ENCODE measurements around the gene JAZF1.

JAZF1 gene

DNA sequence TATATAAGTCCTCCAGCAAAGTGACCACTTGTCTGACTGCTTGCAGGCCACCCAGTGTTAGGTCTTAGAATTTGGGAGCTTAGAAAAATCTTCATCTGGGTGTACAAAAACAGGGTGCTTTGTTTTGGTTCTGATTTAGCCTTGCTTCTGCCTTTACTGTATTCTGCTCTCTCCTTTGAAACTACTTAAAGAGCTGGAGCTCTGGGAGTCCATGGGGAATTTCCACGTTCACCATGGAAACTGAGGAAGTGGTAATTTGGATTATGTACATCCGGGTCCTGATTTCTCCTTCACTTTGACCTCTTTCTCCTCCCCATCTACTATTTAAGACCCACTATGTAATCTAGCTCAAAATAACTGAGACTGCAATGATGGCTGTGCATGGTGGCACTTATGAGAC is 103.0 kb downstream of the JAZF1 start:
- POLR2A ChIA-PET = no interaction called here
- H3K36me3 ChIP-seq (ENCODE audit: control insufficient read depth in 4 of 4, insufficient read depth in 4 of 4, low read length in 3 of 4) = no peaks in the 10 kb centered on the region
- CTCF ChIA-PET = interaction anchor here (0.8 to 5.2 kb wide), 10 partner anchors 9 to 126 kb away, joined by 3 to 46 read pairs (median 6); no protein-coding TSS in a partner anchor
- no peak overlapping the region for H3K27ac ChIP-seq (ENCODE audit: insufficient read depth in 1 of 2, low read depth in 1 of 2, low read length in 2 of 2, poor library complexity in 1 of 2, severe bottlenecking in 2 of 2)
- DNase-seq = no peak
- H3K4me3 ChIP-seq (ENCODE audit: control insufficient read depth in 1 of 7, extremely low read depth in 1 of 7, insufficient read depth in 4 of 7, low read depth in 2 of 7, low read length in 6 of 7) = no peak overlapping the region
- peaks cover 0 to 12% (median 6%) of the 10 kb centered on the region in 4 experiments for H3K4me1 ChIP-seq (ENCODE audit: control extremely low read depth in 1 of 4, control insufficient read depth in 4 of 4, insufficient read depth in 4 of 4, low read length in 3 of 4)
- WGBS (ENCODE audit: insufficient coverage) = no CpG with 5 or more reads among the region's 2 CpGs
- H3K9me3 ChIP-seq (ENCODE audit: control extremely low read depth in 1 of 5, control insufficient read depth in 4 of 5, insufficient read depth in 2 of 5, low read depth in 1 of 5, low read length in 4 of 5) = no peaks in the 10 kb centered on the region
- no peaks in the 10 kb centered on the region for H3K27me3 ChIP-seq (replicated peaks in 2 of 5; ENCODE audit: control insufficient read depth in 4 of 5, insufficient read depth in 5 of 5, low read length in 4 of 5)

DNA sequence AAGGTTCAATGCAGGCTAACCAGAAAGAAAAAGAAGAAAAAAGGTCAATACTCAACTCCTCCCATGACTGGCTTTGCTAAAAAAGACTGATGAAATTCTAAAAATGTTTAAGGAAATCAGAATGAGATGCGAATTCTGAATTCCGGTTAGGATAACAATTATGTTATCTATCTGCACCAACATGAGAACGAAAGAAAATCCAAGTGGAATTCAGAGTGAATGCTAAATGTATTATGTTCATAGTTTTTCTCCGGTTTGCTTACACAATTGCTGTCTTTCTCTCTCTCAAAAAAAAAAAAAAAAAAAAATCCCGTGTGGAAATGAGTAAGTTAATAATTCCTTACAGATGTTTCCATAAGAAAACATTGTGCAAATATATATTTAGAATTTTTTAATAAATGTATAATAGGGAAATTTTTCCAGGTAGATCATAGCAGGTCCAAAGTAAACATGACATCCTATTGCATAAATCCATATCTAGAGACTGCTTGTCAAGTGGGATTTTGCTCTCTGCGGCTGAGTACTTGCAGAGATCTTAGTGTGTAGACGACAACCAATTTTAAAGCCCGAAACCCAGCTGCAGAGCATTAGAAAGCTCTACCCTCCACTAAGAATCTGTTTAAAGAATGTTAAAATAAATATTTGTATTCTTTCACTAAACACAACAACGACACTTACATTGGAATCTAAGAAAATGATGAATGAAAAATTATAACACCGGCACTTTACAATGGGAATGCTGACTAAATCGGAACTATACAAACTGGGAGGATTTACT is 104.0 kb downstream of the JAZF1 start:
- 100% methylated on average over 1 of the region's 11 CpGs for WGBS (ENCODE audit: insufficient coverage)

DNA sequence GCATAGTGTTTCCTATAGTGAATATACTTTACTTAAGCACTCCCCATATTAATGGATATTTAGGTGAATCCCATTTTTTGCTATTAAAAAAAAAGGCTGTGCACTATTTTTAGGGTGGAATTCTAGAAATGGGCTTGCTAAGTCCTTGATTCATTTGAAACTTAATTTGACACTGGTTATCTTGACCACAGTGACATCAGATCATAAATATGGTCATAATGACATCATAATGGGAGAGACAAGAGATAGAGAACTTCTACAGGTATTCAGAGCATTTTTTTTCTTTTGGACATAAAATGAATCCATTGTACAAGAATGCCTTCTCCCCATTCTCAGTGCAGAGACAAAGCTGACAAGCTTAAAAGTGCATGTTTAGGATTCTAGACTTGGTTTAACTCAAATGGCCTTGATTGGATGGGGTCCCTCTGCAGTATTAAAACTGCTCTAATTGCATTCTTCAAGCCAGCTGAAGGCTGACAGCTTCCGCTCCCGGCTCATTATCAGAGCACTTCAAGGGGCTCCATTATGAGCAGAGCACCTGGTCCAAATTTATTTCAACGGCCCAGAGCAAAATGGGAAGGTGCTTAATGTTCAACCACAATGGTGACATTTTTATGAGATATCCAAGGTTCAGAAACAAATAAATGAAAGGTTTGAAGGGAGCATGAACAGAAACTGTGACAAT is 104.8 kb downstream of the JAZF1 start:
- H3K27me3 ChIP-seq (replicated peaks in 2 of 5; ENCODE audit: control insufficient read depth in 4 of 5, insufficient read depth in 5 of 5, low read length in 4 of 5) = no peaks in the 10 kb centered on the region
- no peaks in the 10 kb centered on the region for H3K9me3 ChIP-seq (ENCODE audit: control extremely low read depth in 1 of 5, control insufficient read depth in 4 of 5, insufficient read depth in 2 of 5, low read depth in 1 of 5, low read length in 4 of 5)
- H3K4me3 ChIP-seq (ENCODE audit: control insufficient read depth in 1 of 7, extremely low read depth in 1 of 7, insufficient read depth in 4 of 7, low read depth in 2 of 7, low read length in 6 of 7) = no peak overlapping the region
- DNase-seq = no peak
- H3K27ac ChIP-seq (ENCODE audit: insufficient read depth in 1 of 2, low read depth in 1 of 2, low read length in 2 of 2, poor library complexity in 1 of 2, severe bottlenecking in 2 of 2) = no peak overlapping the region
- CTCF ChIA-PET = no interaction called here
- 100% methylated on average over 2 of the region's 3 CpGs for WGBS (ENCODE audit: insufficient coverage)
- H3K4me1 ChIP-seq (ENCODE audit: control extremely low read depth in 1 of 4, control insufficient read depth in 4 of 4, insufficient read depth in 4 of 4, low read length in 3 of 4) = peaks cover 0 to 8% (median 2%) of the 10 kb centered on the region in 4 experiments
- POLR2A ChIA-PET = no interaction called here
- no peaks in the 10 kb centered on the region for H3K36me3 ChIP-seq (ENCODE audit: control insufficient read depth in 4 of 4, insufficient read depth in 4 of 4, low read length in 3 of 4)

More for the DNA sequence above, 104.0 kb downstream of the JAZF1 start:
- Histone ChIP-seq H3K27ac (ENCODE audit: insufficient read depth in 1 of 2, low read depth in 1 of 2, low read length in 2 of 2, poor library complexity in 1 of 2, severe bottlenecking in 2 of 2) (no peak overlapping the region), H3K27me3 (replicated peaks in 2 of 5; ENCODE audit: control insufficient read depth in 4 of 5, insufficient read depth in 5 of 5, low read length in 4 of 5) (no peaks in the 10 kb centered on the region), H3K9me3 (ENCODE audit: control extremely low read depth in 1 of 5, control insufficient read depth in 4 of 5, insufficient read depth in 2 of 5, low read depth in 1 of 5, low read length in 4 of 5) (no peaks in the 10 kb centered on the region), H3K4me3 (ENCODE audit: control insufficient read depth in 1 of 7, extremely low read depth in 1 of 7, insufficient read depth in 4 of 7, low read depth in 2 of 7, low read length in 6 of 7) (no peak overlapping the region), H3K4me1 (ENCODE audit: control extremely low read depth in 1 of 4, control insufficient read depth in 4 of 4, insufficient read depth in 4 of 4, low read length in 3 of 4) (peaks cover 0 to 12% (median 6%) of the 10 kb centered on the region in 4 experiments), H3K36me3 (ENCODE audit: control insufficient read depth in 4 of 4, insufficient read depth in 4 of 4, low read length in 3 of 4) (no peaks in the 10 kb centered on the region)
- DNase-seq = no peak
- POLR2A ChIA-PET = no interaction called here
- CTCF ChIA-PET = interaction anchor here (1.6 to 5.2 kb wide), 6 partner anchors 8 to 32 kb away, joined by 4 to 46 read pairs (median 7); no protein-coding TSS in a partner anchor

DNA sequence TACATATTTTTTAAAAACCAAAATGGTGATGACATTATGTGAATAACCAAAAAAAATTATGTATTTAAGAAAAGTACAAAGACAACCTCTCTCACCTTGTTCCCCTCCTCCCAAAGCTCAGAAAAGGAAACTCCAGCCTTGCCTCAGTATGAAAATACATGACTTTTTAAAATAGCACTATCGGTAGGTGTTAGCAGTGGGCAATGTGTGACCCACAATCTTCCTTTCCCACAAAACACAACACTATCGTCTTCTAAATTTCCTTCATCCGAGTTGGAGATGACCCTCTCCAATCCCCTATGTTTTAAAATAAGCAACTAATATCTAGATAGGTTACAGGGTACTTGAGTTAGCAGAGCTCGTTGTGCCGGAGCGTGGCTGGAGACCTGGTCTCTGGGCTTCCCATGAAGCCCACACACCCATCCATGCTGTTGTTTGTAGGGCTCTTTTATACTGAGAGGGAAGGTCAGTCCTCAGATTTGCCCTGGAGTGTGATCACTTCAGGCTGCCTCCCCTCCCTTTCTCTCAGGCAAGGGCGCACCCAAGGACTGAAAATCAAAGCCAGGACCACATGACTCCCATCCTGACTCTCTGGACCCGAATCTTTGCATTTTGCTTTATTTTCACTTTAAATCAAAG is 107.6 kb downstream of the JAZF1 start:
- no peak for DNase-seq
- Histone ChIP-seq H3K9me3 (ENCODE audit: control extremely low read depth in 1 of 5, control insufficient read depth in 4 of 5, insufficient read depth in 2 of 5, low read depth in 1 of 5, low read length in 4 of 5) (no peaks in the 10 kb centered on the region), H3K4me1 (ENCODE audit: control extremely low read depth in 1 of 4, control insufficient read depth in 4 of 4, insufficient read depth in 4 of 4, low read length in 3 of 4) (no peaks in the 10 kb centered on the region), H3K27ac (ENCODE audit: insufficient read depth in 1 of 2, low read depth in 1 of 2, low read length in 2 of 2, poor library complexity in 1 of 2, severe bottlenecking in 2 of 2) (no peak overlapping the region), H3K4me3 (ENCODE audit: control insufficient read depth in 1 of 7, extremely low read depth in 1 of 7, insufficient read depth in 4 of 7, low read depth in 2 of 7, low read length in 6 of 7) (no peak overlapping the region), H3K36me3 (ENCODE audit: control insufficient read depth in 4 of 4, insufficient read depth in 4 of 4, low read length in 3 of 4) (no peaks in the 10 kb centered on the region), H3K27me3 (replicated peaks in 2 of 5; ENCODE audit: control insufficient read depth in 4 of 5, insufficient read depth in 5 of 5, low read length in 4 of 5) (no peaks in the 10 kb centered on the region)
- CTCF ChIA-PET = no interaction called here
- POLR2A ChIA-PET = no interaction called here
- WGBS (ENCODE audit: insufficient coverage) = 86% methylated on average over 1 of the region's 8 CpGs

DNA sequence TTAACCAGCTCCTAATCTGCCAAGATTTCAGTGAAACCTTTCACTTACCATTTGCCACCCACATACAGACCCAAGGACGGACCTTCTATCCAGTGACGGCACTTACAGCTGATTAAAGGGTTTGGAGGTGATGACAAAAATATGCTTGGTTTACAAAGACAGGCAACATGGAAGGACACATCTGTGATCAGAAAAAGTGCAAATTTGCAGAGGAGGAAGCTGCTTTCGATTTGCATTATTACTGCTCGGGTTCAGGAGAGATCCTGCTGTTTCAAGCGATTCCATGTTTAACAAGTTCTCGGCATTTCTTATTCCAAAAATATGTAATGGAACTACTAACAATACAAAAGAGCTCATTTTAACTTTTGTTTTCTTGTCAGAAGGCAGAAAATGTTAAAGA is 109.0 kb downstream of the JAZF1 start:
- Histone ChIP-seq H3K36me3 (ENCODE audit: control insufficient read depth in 4 of 4, insufficient read depth in 4 of 4, low read length in 3 of 4) (no peaks in the 10 kb centered on the region), H3K27me3 (replicated peaks in 2 of 5; ENCODE audit: control insufficient read depth in 4 of 5, insufficient read depth in 5 of 5, low read length in 4 of 5) (peaks cover 0 to 4% (median 0%) of the 10 kb centered on the region in 5 experiments), H3K27ac (ENCODE audit: insufficient read depth in 1 of 2, low read depth in 1 of 2, low read length in 2 of 2, poor library complexity in 1 of 2, severe bottlenecking in 2 of 2) (no peak overlapping the region), H3K4me3 (ENCODE audit: control insufficient read depth in 1 of 7, extremely low read depth in 1 of 7, insufficient read depth in 4 of 7, low read depth in 2 of 7, low read length in 6 of 7) (no peak overlapping the region), H3K4me1 (ENCODE audit: control extremely low read depth in 1 of 4, control insufficient read depth in 4 of 4, insufficient read depth in 4 of 4, low read length in 3 of 4) (no peaks in the 10 kb centered on the region), H3K9me3 (ENCODE audit: control extremely low read depth in 1 of 5, control insufficient read depth in 4 of 5, insufficient read depth in 2 of 5, low read depth in 1 of 5, low read length in 4 of 5) (no peaks in the 10 kb centered on the region)
- ChIA-PET POLR2A (no interaction called here), CTCF (interaction anchor here (1.4 to 3.8 kb wide), 3 partner anchors 11 to 27 kb away, joined by 3 to 17 read pairs (median 9); no protein-coding TSS in a partner anchor)
- no peak for DNase-seq
- WGBS (ENCODE audit: insufficient coverage) = 88% methylated on average over 2 of the region's 6 CpGs

DNA sequence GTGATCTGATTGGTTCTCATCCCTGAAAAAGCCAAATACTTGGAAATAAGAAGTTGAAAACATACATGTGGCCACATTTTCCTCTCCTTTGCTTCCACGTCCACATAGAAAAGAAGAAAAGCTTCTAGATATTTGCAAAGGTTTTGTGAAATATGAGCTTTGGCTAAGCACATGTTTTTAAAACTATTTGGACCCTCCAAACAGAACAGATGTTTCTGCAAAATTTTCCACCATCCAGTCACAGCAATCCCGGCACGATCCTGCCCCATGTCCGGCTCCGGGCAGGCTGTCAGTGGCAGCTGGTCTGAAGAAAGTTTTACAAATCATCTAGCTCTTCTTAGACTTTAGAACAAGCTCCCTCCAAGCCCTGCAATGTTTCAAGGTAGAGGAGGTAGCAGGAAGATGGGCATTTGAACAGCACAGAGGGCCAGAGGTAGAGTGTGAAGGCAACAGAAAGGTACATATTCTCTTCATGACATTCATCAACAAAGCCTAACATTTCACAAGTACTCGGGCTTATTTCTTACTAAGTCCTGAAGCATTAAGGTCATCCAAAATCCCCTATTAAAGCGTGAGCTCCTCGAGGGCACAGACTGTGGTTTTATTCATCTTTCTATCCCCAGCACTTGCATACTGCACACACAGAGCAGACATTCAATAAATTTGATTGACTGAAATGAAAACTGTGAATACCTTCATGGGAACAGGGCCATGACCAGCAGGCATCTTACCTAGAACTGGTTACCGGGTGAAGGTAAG is 110.1 kb downstream of the JAZF1 start:
- POLR2A ChIA-PET = no interaction called here
- WGBS (ENCODE audit: insufficient coverage) = 100% methylated on average over 8 of the region's 9 CpGs
- Histone ChIP-seq H3K4me1 (ENCODE audit: control extremely low read depth in 1 of 4, control insufficient read depth in 4 of 4, insufficient read depth in 4 of 4, low read length in 3 of 4) (no peaks in the 10 kb centered on the region), H3K36me3 (ENCODE audit: control insufficient read depth in 4 of 4, insufficient read depth in 4 of 4, low read length in 3 of 4) (no peaks in the 10 kb centered on the region), H3K27ac (ENCODE audit: insufficient read depth in 1 of 2, low read depth in 1 of 2, low read length in 2 of 2, poor library complexity in 1 of 2, severe bottlenecking in 2 of 2) (no peak overlapping the region), H3K27me3 (replicated peaks in 2 of 5; ENCODE audit: control insufficient read depth in 4 of 5, insufficient read depth in 5 of 5, low read length in 4 of 5) (peaks cover 0 to 4% (median 0%) of the 10 kb centered on the region in 5 experiments), H3K4me3 (ENCODE audit: control insufficient read depth in 1 of 7, extremely low read depth in 1 of 7, insufficient read depth in 4 of 7, low read depth in 2 of 7, low read length in 6 of 7) (no peak overlapping the region), H3K9me3 (ENCODE audit: control extremely low read depth in 1 of 5, control insufficient read depth in 4 of 5, insufficient read depth in 2 of 5, low read depth in 1 of 5, low read length in 4 of 5) (no peaks in the 10 kb centered on the region)
- CTCF ChIA-PET = interaction anchor here (0.8 to 3.8 kb wide), 5 partner anchors 8 to 26 kb away, joined by 3 to 17 read pairs (median 4); no protein-coding TSS in a partner anchor
- no peak for DNase-seq
